T-cell (primary cell): Measurements from ENCODE around the gene CATSPERD. TPM values are rescaled to one million over a fixed set of nuclear protein-coding genes. Genes with fewer than 3 reads are reported as not detected.

Experiments used
- ATAC-seq, 4 experiments: fragments of 200-7000 bp in 3 of 4; fragments of 150-1000 bp in 1 of 4; cut with Tn5 transposase; replicated peaks in 1 of 4; 1 replicate in 3 of 4; 2 replicates in 1 of 4; pipeline ENCODE4 v1.10.0; 2021; ENCODE audit warnings: moderate library complexity in 3 of 4, mild to moderate bottlenecking in 2 of 4, moderate number of reproducible peaks in 1 of 4
- CTCF ChIA-PET, 2 donors: fragments of 300-600 bp; sonication (Branson Sonifier 250); formaldehyde crosslinking; loops; one replicate each; lab custom pipeline; 2022; ENCODE audit warnings: antibody characterized with exemption in 2 of 2; lab: Charles Lee
- POLR2A ChIA-PET, 2 donors: fragments of 300-600 bp; sonication (Branson Sonifier 250); formaldehyde crosslinking; loops; one replicate each; lab custom pipeline; 2022; ENCODE audit warnings: antibody characterized with exemption in 2 of 2; lab: Charles Lee
- DNase-seq, 35 experiments: peaks; one replicate each; pipeline versions ENCODE4 v3.0.0 to v3.0.0-alpha.2; 2013 to 2023
- H3K27ac ChIP-seq: one replicate; pipeline ENCODE4 v1.5.1; 2013; ENCODE audit warnings: low read length
- H3K27me3 ChIP-seq, 2 experiments: replicated peaks in 1 of 2; 1 replicate in 1 of 2; 2 replicates in 1 of 2; pipeline versions ENCODE4 v1.6.1 to v1.7.0; 2013; ENCODE audit warnings: low read length in 1 of 2, mixed read lengths in 1 of 2; ENCODE audit not compliant: control insufficient read depth in 2 of 2, insufficient read depth in 2 of 2; ENCODE audit errors: extremely low read depth in 1 of 2
- H3K36me3 ChIP-seq, 2 donors: 1 replicate in 1 of 2; 2 replicates in 1 of 2; pipeline versions ENCODE4 v1.6.1 to v1.7.0; 2013; ENCODE audit warnings: low read length in 1 of 2; ENCODE audit not compliant: control insufficient read depth in 2 of 2, insufficient read depth in 1 of 2; ENCODE audit errors: extremely low read depth in 1 of 2
- H3K4me1 ChIP-seq, 2 experiments: 1 replicate in 1 of 2; 2 replicates in 1 of 2; pipeline versions ENCODE4 v1.6.1 to v1.7.0; 2013; ENCODE audit warnings: low read length in 2 of 2, mixed read lengths in 1 of 2; ENCODE audit not compliant: insufficient read depth in 2 of 2, control insufficient read depth in 1 of 2; ENCODE audit errors: extremely low read depth in 1 of 2
- H3K4me3 ChIP-seq, 2 donors: 1 replicate in 1 of 2; 2 replicates in 1 of 2; pipeline versions ENCODE4 v1.5.1 to v1.7.0; 2013; ENCODE audit warnings: mild to moderate bottlenecking in 2 of 2, low read length in 1 of 2, moderate library complexity in 1 of 2; ENCODE audit not compliant: control insufficient read depth in 1 of 2; ENCODE audit errors: extremely low read depth in 1 of 2
- H3K9me3 ChIP-seq: 2 replicates; pipeline ENCODE4 v1.7.0; 2013
- H3K27ac Mint-ChIP-seq, 2 donors: one replicate each; pipeline ENCODE4 v1.8.0; 2020 to 2021; ENCODE audit warnings: mild to moderate bottlenecking in 2 of 2, mixed read lengths in 2 of 2
- H3K27me3 Mint-ChIP-seq, 2 donors: one replicate each; pipeline ENCODE4 v1.8.0; 2021 to 2022; ENCODE audit warnings: mixed read lengths in 2 of 2
- H3K36me3 Mint-ChIP-seq: one replicate; pipeline ENCODE4 v1.8.0; 2021; ENCODE audit warnings: mixed read lengths
- H3K4me1 Mint-ChIP-seq, 3 donors: one replicate each; pipeline ENCODE4 v1.8.0; 2020 to 2022; ENCODE audit warnings: mixed read lengths in 3 of 3, mild to moderate bottlenecking in 1 of 3
- H3K4me3 Mint-ChIP-seq, 3 donors: one replicate each; pipeline ENCODE4 v1.8.0; 2020 to 2022; ENCODE audit warnings: mild to moderate bottlenecking in 3 of 3, mixed read lengths in 3 of 3, moderate library complexity in 3 of 3
- H3K9me3 Mint-ChIP-seq, 3 donors: one replicate each; pipeline ENCODE4 v1.8.0; 2020 to 2022; ENCODE audit warnings: mixed read lengths in 3 of 3
- WGBS: methylation state at CpG from one replicate; pipeline ENCODE4 v1.1.5; 2013; ENCODE audit warnings: missing lambda C conversion rate; ENCODE audit not compliant: insufficient coverage; 5-methylcytosine and 5-hydroxymethylcytosine counted together
- total RNA-seq, 35 experiments: library from RNA in 6 of 35; stranded (reverse) in 6 of 35; fragments of 120-200 nt in 1 of 35; gene quantifications; one replicate each; pipeline versions ENCODE4 v1.2.1 to v1.2.4 and lab custom pipeline; 2013 to 2026

The CATSPERD gene
- total RNA-seq, 5 donors from 2014 or later (not counting 1 experiment from before 2014, with no cell fraction given), result not detected

DNA sequence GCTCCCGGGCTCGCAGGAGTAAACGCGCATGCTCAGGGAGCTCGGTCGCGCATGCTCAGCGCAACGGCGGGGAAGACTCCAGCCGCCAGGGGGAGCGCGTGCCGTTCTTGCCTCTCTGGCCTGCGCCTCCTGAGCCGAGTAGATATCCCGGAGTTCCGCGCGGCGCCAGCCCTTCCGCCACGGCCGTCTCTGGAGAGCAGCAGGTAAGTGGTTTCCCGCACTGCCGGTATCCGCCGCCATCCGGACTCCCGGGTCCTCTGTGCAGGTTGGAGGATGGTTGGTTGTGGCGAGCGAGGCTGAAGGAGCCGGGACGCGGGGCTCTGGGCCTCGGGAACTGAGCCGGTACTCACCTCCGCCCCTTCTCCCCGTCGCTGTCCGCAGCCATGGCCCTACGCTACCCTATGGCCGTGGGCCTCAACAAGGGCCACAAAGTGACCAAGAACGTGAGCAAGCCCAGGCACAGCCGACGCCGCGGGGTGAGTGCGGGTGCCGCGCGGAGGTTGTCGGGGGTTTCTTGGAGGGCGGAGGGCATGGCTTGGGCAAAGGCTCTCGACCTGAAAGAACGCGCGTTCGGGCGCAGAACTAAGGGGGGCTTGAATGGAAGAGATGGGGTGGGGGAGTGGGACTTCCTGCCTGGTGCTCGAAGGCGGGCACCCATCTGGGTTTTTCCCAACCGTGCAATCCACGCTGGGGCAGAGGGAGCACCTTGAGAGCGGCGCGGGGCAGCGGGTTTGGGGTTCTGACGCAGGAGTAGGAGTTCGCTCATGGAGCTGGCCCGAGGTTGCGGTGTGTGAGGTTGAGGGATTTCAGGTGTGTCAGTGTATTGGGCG is 30.1 kb upstream of the CATSPERD start, which contains the start of gene RPL36:
RPL36 (plus strand) TSS at position 171 of the 830 bp plus-strand sequence; CDS start at position 384, 213 bp downstream.
- Histone ChIP-seq H3K36me3 (peaks cover 11 to 43% of the 10 kb centered on the region in 2 donors), H3K27me3 (no peaks in the 10 kb centered on the region), H3K4me1 (peaks cover 3 to 59% of the 10 kb centered on the region in 2 experiments), H3K4me3 (peak within 1 kb of the TSS; percentile 66 to 95), H3K27ac (peak within 1 kb of the TSS; percentile 95), H3K9me3 (no peaks in the 10 kb centered on the region)
- Mint-ChIP-seq H3K4me3 (peak within 1 kb of the TSS; percentile 92 to 98 (median 94)), H3K27me3 (no peaks in the 10 kb centered on the region), H3K27ac (peak within 1 kb of the TSS; percentile 93 to 94), H3K4me1 (peaks cover 26 to 39% (median 33%) of the 10 kb centered on the region in 3 donors), H3K9me3 (no peaks in the 10 kb centered on the region), H3K36me3 (no peaks in the 10 kb centered on the region)
- CTCF ChIA-PET, result interaction anchor here in 1 of 2 donors (0.6 to 3.1 kb wide), 8 partner anchors 15 to 427 kb away, joined by 3 to 18 read pairs (median 3); partner anchors contain the start of genes CATSPERD, LONP1, SAFB and SAFB2
- ATAC-seq (peak; percentile 65 to 72 (median 66)), DNase-seq (peak; percentile 93 to 100 (median 97))
- POLR2A ChIA-PET, result interaction anchor here in 1 of 2 donors (0.7 to 1.3 kb wide), 2 partner anchors 28 to 30 kb away, joined by 3 to 9 read pairs; partner anchors contain the start of genes CATSPERD and LONP1
- under 1% methylated on average over 66 of the region's 73 CpGs for WGBS

DNA sequence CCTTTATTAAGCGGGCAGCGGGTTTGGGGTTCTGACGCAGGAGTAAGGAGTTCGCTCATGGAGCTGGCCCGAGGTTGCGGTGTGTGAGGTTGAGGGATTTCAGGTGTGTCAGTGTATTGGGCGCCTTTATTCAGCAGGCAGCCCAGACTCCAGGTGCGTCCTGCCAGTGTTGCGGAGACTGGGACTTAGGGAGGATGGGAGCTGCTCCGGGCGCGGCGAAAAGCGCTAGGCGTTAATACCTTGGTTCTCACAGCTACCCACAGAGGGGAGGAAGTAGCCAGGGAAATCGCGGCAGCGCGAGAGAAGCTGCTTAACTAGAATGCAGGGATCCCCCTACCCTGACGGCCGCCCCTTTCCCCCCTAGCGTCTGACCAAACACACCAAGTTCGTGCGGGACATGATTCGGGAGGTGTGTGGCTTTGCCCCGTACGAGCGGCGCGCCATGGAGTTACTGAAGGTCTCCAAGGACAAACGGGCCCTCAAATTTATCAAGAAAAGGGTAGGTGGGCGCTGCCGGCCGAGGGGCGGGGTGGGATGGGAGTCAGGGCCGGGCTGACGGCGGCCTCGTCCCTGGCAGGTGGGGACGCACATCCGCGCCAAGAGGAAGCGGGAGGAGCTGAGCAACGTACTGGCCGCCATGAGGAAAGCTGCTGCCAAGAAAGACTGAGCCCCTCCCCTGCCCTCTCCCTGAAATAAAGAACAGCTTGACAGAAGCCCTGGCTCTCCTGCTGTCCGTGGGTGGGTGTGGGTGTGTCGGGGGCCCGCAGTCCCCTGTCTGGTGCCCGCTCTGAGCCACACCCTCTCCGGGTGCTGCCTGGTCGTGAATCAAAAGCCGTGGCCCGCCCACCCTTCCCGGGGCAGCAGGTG is 29.2 kb upstream of the CATSPERD start:
- ATAC-seq (no peak), DNase-seq (peak in 16 of 35 experiments; percentile 20 to 65 (median 28))
- ChIA-PET CTCF (interaction anchor here in 1 of 2 donors (0.6 to 3.1 kb wide), 3 partner anchors 29 to 297 kb away, joined by 3 to 18 read pairs (median 3); partner anchors contain the start of genes CATSPERD and LONP1), POLR2A (interaction anchor here (0.8 to 1.3 kb wide), 2 partner anchors 27 to 29 kb away, joined by 3 to 9 read pairs; partner anchors contain the start of gene CATSPERD (in 1 of the 2))
- no peaks in the 10 kb centered on the region for H3K27me3 Mint-ChIP-seq
- Histone ChIP-seq H3K9me3 (no peaks in the 10 kb centered on the region), H3K27me3 (no peaks in the 10 kb centered on the region), H3K36me3 (peaks cover 12 to 51% of the 10 kb centered on the region in 2 donors), H3K27ac (peak overlapping the region; percentile 95), H3K4me3 (peak overlapping the region; percentile 66 to 95), H3K4me1 (peaks cover 3 to 57% of the 10 kb centered on the region in 2 experiments)
- WGBS, result 2% methylated on average over 47 of the region's 54 CpGs
- no peaks in the 10 kb centered on the region for H3K36me3 Mint-ChIP-seq
- no peaks in the 10 kb centered on the region for H3K9me3 Mint-ChIP-seq
- peaks cover 26 to 37% (median 29%) of the 10 kb centered on the region in 3 donors for H3K4me1 Mint-ChIP-seq
- peak overlapping the region; percentile 93 to 94 for H3K27ac Mint-ChIP-seq
- H3K4me3 Mint-ChIP-seq, result peak overlapping the region; percentile 92 to 98 (median 94)

DNA sequence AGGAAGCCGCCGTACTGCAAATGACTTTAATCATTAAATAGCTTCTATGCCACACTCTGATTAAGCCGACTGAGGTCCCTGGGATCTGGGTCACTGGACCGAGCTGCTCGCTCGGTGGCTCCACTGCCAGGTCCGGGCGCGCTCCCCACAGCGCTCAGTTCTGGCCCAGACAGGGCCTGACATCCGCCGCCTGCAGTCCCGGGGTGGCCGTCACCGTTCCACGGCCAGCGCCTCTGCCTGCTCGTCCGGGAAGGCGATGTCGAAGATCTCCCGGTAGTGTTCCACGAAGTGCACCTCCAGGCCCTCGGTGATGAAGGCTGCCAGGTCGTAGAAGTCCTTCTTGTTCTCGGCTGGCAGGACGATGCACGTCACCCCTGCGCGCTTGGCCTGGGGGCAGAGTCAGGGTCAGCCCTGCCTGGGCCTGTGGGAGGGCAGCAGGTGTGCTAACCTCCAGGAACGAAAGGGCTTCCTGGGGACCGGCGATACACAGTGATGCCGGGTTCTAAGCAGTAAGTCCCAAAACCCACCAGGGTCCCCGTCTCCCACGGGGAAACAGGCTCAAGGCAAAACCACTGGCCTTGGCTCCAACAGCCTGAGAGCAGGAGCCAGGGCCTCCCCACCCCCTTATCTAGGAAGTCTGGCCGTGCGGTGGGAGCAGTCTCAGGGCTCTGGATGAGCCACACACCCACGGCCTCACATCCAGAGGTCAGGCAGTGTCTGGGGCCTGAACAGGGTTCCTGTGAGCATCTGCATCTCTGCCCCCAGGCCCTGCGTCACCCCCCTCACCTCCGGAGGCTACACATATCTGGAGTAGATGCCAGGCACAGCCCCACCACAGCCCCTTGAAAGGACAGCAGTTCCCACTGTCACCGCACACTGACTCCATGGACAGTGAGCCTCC is 28.4 kb upstream of the CATSPERD start:
- Mint-ChIP-seq H3K27ac (peak overlapping the region; percentile 65 to 94), H3K4me3 (peak overlapping the region; percentile 92 to 98 (median 94)), H3K27me3 (no peaks in the 10 kb centered on the region), H3K9me3 (no peaks in the 10 kb centered on the region), H3K36me3 (no peaks in the 10 kb centered on the region), H3K4me1 (peaks cover 23 to 33% (median 24%) of the 10 kb centered on the region in 3 donors)
- POLR2A ChIA-PET, result interaction anchor here in 1 of 2 donors (0.8 kb wide), 1 partner anchor 28 kb away, joined by 3 read pairs; the partner anchor contains the start of gene CATSPERD
- peak in 1 of 35 experiments; percentile 29 for DNase-seq
- Histone ChIP-seq H3K27ac (peak overlapping the region; percentile 95), H3K36me3 (peaks cover 20 to 58% of the 10 kb centered on the region in 2 donors), H3K4me3 (peak overlapping the region in 1 of 2 donors; percentile 95), H3K4me1 (peaks cover 3 to 48% of the 10 kb centered on the region in 2 experiments), H3K27me3 (no peaks in the 10 kb centered on the region), H3K9me3 (no peaks in the 10 kb centered on the region)
- WGBS, result 66% methylated on average over 37 of the region's 42 CpGs
- CTCF ChIA-PET, result interaction anchor here in 1 of 2 donors (3.1 kb wide), 1 partner anchor 28 kb away, joined by 18 read pairs; the partner anchor contains the start of genes CATSPERD and LONP1
- ATAC-seq, result no peak

- Mint-ChIP-seq H3K4me1 (peaks cover 23 to 33% (median 24%) of the 10 kb centered on the region in 3 donors), H3K4me3 (peak overlapping the region; percentile 61 to 98 (median 65)), H3K36me3 (no peaks in the 10 kb centered on the region), H3K9me3 (no peaks in the 10 kb centered on the region), H3K27ac (peak overlapping the region; percentile 65 to 80), H3K27me3 (no peaks in the 10 kb centered on the region)
- WGBS, result 85% methylated on average over 3 of the region's 7 CpGs
- ChIA-PET CTCF (no interaction called here), POLR2A (interaction anchor here in 1 of 2 donors (0.6 kb wide), 1 partner anchor 1895 kb away, joined by 8 read pairs; no protein-coding TSS in a partner anchor)
- no peak for ATAC-seq
- Histone ChIP-seq H3K36me3 (peaks cover 20 to 60% of the 10 kb centered on the region in 2 donors), H3K4me1 (peaks cover 3 to 42% of the 10 kb centered on the region in 2 experiments), H3K4me3 (no peak overlapping the region), H3K27ac (no peak overlapping the region), H3K9me3 (no peaks in the 10 kb centered on the region), H3K27me3 (no peaks in the 10 kb centered on the region)
- no peak for DNase-seq
Observed at GRCh38 chr19:5692723-5693194, 27.7 kb upstream of the CATSPERD start.
